HepG2 (cell line): ENCODE measurements around the gene TADA2B.

Experiments
- TRIM24 ChIP-seq: sonication (generic); formaldehyde crosslinking; IDR thresholded peaks from 2 replicates; pipeline ENCODE4 v1.8.0; 2022; ENCODE audit warnings: mild to moderate bottlenecking, missing genetic modification reagents
- U2AF1 ChIP-seq: fragments of 200-400 bp; formaldehyde crosslinking; optimal IDR thresholded peaks from 2 replicates; pipeline ENCODE3; 2017; ENCODE audit warnings: mild to moderate bottlenecking, low read depth, low read length

- TF ChIP-seq U2AF1 = no peak
- no peak for TF ChIP-seq TRIM24
Measured at GRCh38 chr4:7045553-7045952, 2.4 kb downstream of the TADA2B start.
